Astrocyte (in vitro differentiated cells and primary cell): Measurements from ENCODE around the gene PARG.

Experiments
- CTCF ChIP-seq: IDR thresholded peaks from 2 replicates; pipeline ENCODE4 v1.5.1; 2011; ENCODE audit warnings: low read depth, mild to moderate bottlenecking, inconsistent platforms, low read length, moderate library complexity; ENCODE audit not compliant: insufficient read depth
- EZH2 ChIP-seq: IDR thresholded peaks from 2 replicates; pipeline ENCODE4 v1.6.1; 2012; ENCODE audit warnings: mild to moderate bottlenecking, low read length, inconsistent platforms; ENCODE audit not compliant: insufficient read depth

DNA sequence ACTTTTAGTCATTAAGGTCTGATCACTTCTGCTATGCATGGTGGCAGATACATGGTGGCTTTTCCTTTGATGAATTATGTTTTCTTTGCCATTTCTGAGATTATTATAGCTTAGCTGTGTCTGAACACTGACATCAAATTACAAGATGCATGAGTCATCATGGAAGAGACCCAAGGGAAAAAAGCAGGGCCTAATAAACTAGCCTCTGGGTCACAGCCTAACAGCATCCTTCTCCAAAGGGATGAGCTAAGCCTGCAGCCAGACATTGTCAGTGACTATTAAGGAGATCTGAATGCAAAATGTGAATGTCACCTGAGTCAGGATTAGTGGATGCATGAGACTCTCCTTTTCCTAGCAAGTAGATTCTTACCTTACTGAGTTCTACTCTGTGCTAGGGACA is 160.6 kb downstream of the PARG start:
- no peak for TF ChIP-seq CTCF
- no peak for TF ChIP-seq EZH2
